Testis (tissue), 2 donors: ENCODE data around the gene GDPD5.

ENCODE experiments used
- POLR2A ChIP-seq: fragments of 450-650 bp; IDR thresholded peaks from one replicate; pipeline ENCODE4 v1.6.1; 2017; ENCODE audit warnings: antibody characterized with exemption, mild to moderate bottlenecking, moderate library complexity
- TF ChIP-seq, protein P1 (sequence below), 3 experiments: fragments of 450-650 bp in 2 of 3; fragments of 200-600 bp in 1 of 3; sonication (generic) in 1 of 3; IDR thresholded peaks; one replicate each; pipeline ENCODE4 v1.5.1; 2016 to 2019; ENCODE audit warnings: antibody characterized with exemption in 3 of 3, mild to moderate bottlenecking in 2 of 3, moderate library complexity in 1 of 3

DNA sequence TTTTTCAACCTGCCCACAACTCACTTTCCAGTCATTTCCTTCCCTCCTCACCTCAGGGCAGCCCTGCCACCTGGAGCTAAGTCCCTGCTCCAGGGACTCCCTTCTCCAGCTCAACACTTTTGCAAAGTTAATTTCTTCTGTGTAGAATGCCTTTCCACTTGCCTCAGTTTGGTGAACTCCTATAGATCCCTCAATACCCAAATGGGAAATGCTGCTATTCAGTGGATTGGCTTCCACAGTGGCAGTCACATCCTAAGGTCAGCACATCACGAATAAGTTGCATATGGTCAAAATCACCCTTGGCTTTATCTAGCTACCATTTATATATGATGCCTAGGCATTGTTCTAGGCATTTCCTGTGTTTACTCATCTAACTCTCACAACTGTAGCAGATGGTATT is 23.6 kb downstream of the GDPD5 start:
- no peak for TF ChIP-seq POLR2A
- TF ChIP-seq, protein P1, sequence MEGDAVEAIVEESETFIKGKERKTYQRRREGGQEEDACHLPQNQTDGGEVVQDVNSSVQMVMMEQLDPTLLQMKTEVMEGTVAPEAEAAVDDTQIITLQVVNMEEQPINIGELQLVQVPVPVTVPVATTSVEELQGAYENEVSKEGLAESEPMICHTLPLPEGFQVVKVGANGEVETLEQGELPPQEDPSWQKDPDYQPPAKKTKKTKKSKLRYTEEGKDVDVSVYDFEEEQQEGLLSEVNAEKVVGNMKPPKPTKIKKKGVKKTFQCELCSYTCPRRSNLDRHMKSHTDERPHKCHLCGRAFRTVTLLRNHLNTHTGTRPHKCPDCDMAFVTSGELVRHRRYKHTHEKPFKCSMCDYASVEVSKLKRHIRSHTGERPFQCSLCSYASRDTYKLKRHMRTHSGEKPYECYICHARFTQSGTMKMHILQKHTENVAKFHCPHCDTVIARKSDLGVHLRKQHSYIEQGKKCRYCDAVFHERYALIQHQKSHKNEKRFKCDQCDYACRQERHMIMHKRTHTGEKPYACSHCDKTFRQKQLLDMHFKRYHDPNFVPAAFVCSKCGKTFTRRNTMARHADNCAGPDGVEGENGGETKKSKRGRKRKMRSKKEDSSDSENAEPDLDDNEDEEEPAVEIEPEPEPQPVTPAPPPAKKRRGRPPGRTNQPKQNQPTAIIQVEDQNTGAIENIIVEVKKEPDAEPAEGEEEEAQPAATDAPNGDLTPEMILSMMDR (IDR thresholded peaks at IDR 0.05) = no peak
